NCI-H510A treated with DMSO at 0.1 percent for 48 hours (cell line): ENCODE measurements around the gene ALDH1L1.

ENCODE experiments used
- DNase-seq: peaks from one replicate; lab custom pipeline; 2025; lab: John Stamatoyannopoulos, UW

Gene ALDH1L1

DNA sequence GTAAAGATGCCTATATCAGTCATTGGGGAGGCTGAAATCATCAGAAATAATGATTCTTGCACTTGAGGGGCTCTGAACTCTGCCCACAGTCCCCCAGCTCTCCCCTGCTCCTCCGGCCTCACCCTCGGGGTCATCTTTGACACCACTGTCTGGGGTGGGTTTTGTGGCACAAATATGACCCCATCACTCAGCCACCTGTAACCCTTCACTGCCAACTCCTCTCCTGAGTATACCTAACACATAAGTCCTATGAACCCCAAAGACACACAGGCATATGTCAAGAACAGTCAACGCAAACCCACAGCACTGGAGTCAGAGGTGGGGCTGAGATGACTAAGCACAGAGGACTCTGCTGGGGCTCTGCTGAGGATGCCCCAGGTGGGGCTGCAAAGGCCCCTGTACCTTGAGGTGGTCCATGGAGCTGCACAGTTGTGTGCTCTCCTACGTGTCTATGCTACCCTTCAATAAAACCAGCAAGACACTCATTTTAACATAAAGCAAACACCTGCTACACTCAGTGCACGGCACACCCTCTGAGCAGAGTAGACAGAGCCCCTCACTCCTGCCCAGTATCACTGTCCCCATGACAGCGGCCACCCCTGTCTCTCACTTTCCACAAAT, 126.3 kb downstream of the ALDH1L1 start:
- DNase-seq = no peak
